IMR-90 (cell line): ENCODE results near the gene IQGAP2. TPM values are rescaled to one million over a fixed set of nuclear protein-coding genes. Genes with fewer than 3 reads are reported as not detected.

Source experiments
- ATAC-seq: fragments of 200-7000 bp; cut with Tn5 transposase; 2 replicates; pipeline ENCODE4 v1.9.1; 2020; ENCODE audit warnings: low read depth, mild to moderate bottlenecking, moderate library complexity
- BruUV-seq: library from RNA; stranded (reverse); fragments of 400-500 nt; replicated peaks from 2 replicates; lab custom pipeline; 2021; lab: Mats Ljungman, UMichigan
- CTCF ChIA-PET: fragments of 300-600 bp; formaldehyde crosslinking; extraction: SDS; loops from one replicate; lab custom pipeline; 2021; ENCODE audit warnings: antibody characterized with exemption; lab: Yijun Ruan, JAX
- POLR2A ChIA-PET: fragments of 300-600 bp; sonication (Branson Sonifier 250); formaldehyde crosslinking; loops from one replicate; lab custom pipeline; 2022; ENCODE audit warnings: antibody characterized with exemption; ENCODE audit not compliant: unreplicated experiment; lab: Charles Lee
- DNase-seq: peaks from one replicate; pipeline ENCODE4 v3.0.0; 2013
- H2AFZ ChIP-seq: replicated peaks from 2 replicates; pipeline ENCODE3; 2013; ENCODE audit warnings: low read length, mild to moderate bottlenecking; ENCODE audit not compliant: poor library complexity
- H2AK5ac ChIP-seq: 2 replicates; pipeline ENCODE4 v1.6.1; 2013; ENCODE audit warnings: low read depth, low read length, inconsistent platforms
- H2AK9ac ChIP-seq: replicated peaks from 2 replicates; pipeline ENCODE3; 2013; ENCODE audit warnings: mild to moderate bottlenecking, low read depth, low read length, moderate library complexity; ENCODE audit not compliant: poor library complexity
- H2BK120ac ChIP-seq: 2 replicates; pipeline ENCODE4 v1.6.1; 2013; ENCODE audit warnings: low read depth, low read length, inconsistent platforms
- H2BK15ac ChIP-seq: 3 replicates; pipeline ENCODE4 v1.6.1; 2013; ENCODE audit warnings: low read depth, low read length, inconsistent platforms
- H2BK20ac ChIP-seq: 2 replicates; pipeline ENCODE4 v1.6.1; 2013; ENCODE audit warnings: low read depth, mild to moderate bottlenecking, inconsistent platforms, low read length, moderate library complexity
- H2BK5ac ChIP-seq: 2 replicates; pipeline ENCODE4 v1.6.1; 2013; ENCODE audit warnings: mild to moderate bottlenecking, low read depth, low read length, inconsistent platforms; ENCODE audit not compliant: poor library complexity, severe bottlenecking
- H3K14ac ChIP-seq: replicated peaks from 2 replicates; pipeline ENCODE4 v1.6.1; 2013; ENCODE audit warnings: low read depth, low read length, inconsistent platforms
- H3K18ac ChIP-seq: 2 replicates; pipeline ENCODE4 v1.6.1; 2013; ENCODE audit warnings: low read depth, low read length, control low read depth
- H3K23ac ChIP-seq: 2 replicates; pipeline ENCODE4 v1.6.1; 2013; ENCODE audit warnings: low read depth, low read length, inconsistent platforms
- H3K27ac ChIP-seq: 2 replicates; pipeline ENCODE4 v1.5.1; 2013; ENCODE audit warnings: mild to moderate bottlenecking, control low read depth, low read length; ENCODE audit not compliant: insufficient read depth
- H3K27me3 ChIP-seq: 2 replicates; pipeline ENCODE4 v1.6.1; 2013; ENCODE audit warnings: low read length; ENCODE audit not compliant: control insufficient read depth, insufficient read depth
- H3K36me3 ChIP-seq: 2 replicates; pipeline ENCODE4 v1.6.1; 2013; ENCODE audit warnings: low read length, mixed read lengths; ENCODE audit not compliant: control insufficient read depth, insufficient read depth
- H3K4ac ChIP-seq: 2 replicates; pipeline ENCODE4 v1.6.1; 2013; ENCODE audit warnings: low read depth, low read length, inconsistent platforms
- H3K4me1 ChIP-seq: 2 replicates; pipeline ENCODE4 v1.6.1; 2013; ENCODE audit warnings: low read length, mixed read lengths; ENCODE audit not compliant: control insufficient read depth, insufficient read depth
- H3K4me2 ChIP-seq: 2 replicates; pipeline ENCODE4 v1.6.1; 2013; ENCODE audit warnings: low read depth, mild to moderate bottlenecking, control low read depth, low read length, moderate library complexity
- H3K4me3 ChIP-seq: 2 replicates; pipeline ENCODE4 v1.5.1; 2013; ENCODE audit warnings: low read depth, mild to moderate bottlenecking, control low read depth, low read length, moderate library complexity; ENCODE audit not compliant: insufficient read depth
- H3K56ac ChIP-seq: 2 replicates; pipeline ENCODE4 v1.6.1; 2013; ENCODE audit warnings: low read length, inconsistent platforms; ENCODE audit not compliant: insufficient read depth; ENCODE audit errors: extremely low read depth
- H3K79me1 ChIP-seq, 2 experiments: 2 replicates each; pipeline ENCODE4 v1.6.1; 2013; ENCODE audit warnings: low read length in 2 of 2, inconsistent platforms in 1 of 2, low read depth in 1 of 2
- H3K9ac ChIP-seq: 2 replicates; pipeline ENCODE4 v1.6.1; 2013; ENCODE audit warnings: low read depth, low read length, control low read depth
- H3K9me1 ChIP-seq: 2 replicates; pipeline ENCODE4 v1.6.1; 2013; ENCODE audit warnings: low read length, inconsistent platforms; ENCODE audit not compliant: insufficient read depth
- H3K9me3 ChIP-seq: 2 replicates; pipeline ENCODE4 v1.6.1; 2013; ENCODE audit warnings: low read length; ENCODE audit not compliant: control insufficient read depth, insufficient read depth
- H4K20me1 ChIP-seq: 2 replicates; pipeline ENCODE4 v1.6.1; 2013; ENCODE audit warnings: low read length, inconsistent platforms; ENCODE audit not compliant: insufficient read depth
- H4K5ac ChIP-seq: 2 replicates; pipeline ENCODE4 v1.6.1; 2013; ENCODE audit warnings: mild to moderate bottlenecking, low read depth, low read length, control low read depth
- H4K8ac ChIP-seq, 2 experiments: 2 replicates each; pipeline ENCODE4 v1.6.1; 2013; ENCODE audit warnings: low read depth in 2 of 2, low read length in 2 of 2, control low read depth in 1 of 2, inconsistent platforms in 1 of 2
- H4K91ac ChIP-seq: 2 replicates; pipeline ENCODE4 v1.6.1; 2013; ENCODE audit warnings: low read depth, low read length, inconsistent platforms; ENCODE audit not compliant: insufficient read depth
- BHLHE40 ChIP-seq: fragments of 150-350 bp; IDR thresholded peaks from 2 replicates; pipeline ENCODE4 v1.6.1; 2016; ENCODE audit warnings: mild to moderate bottlenecking, low read depth, low read length
- CEBPB ChIP-seq: IDR thresholded peaks from 2 replicates; pipeline ENCODE4 v1.6.1; 2012; ENCODE audit warnings: low read depth, low read length, improper control_type of control experiment
- CHD1 ChIP-seq: IDR thresholded peaks from 2 replicates; pipeline ENCODE4 v1.6.1; 2012; ENCODE audit warnings: low read depth, low read length, improper control_type of control experiment
- FOS ChIP-seq: fragments of 150-350 bp; IDR thresholded peaks from 2 replicates; pipeline ENCODE4 v1.6.1; 2016; ENCODE audit warnings: low read depth, low read length
- MAFK ChIP-seq: IDR thresholded peaks from 2 replicates; pipeline ENCODE4 v1.6.1; 2012; ENCODE audit warnings: low read depth, low read length, improper control_type of control experiment
- MAZ ChIP-seq: IDR thresholded peaks from 2 replicates; pipeline ENCODE4 v1.6.1; 2012; ENCODE audit warnings: low read depth, mild to moderate bottlenecking, low read length, improper control_type of control experiment, moderate library complexity, borderline replicate concordance
- MXI1 ChIP-seq: IDR thresholded peaks from 2 replicates; pipeline ENCODE4 v1.6.1; 2012; ENCODE audit warnings: low read depth, mild to moderate bottlenecking, low read length, moderate library complexity, borderline replicate concordance
- NFE2L2 ChIP-seq: fragments of 150-350 bp; IDR thresholded peaks from 2 replicates; pipeline ENCODE4 v1.6.1; 2016; ENCODE audit warnings: low read depth, mild to moderate bottlenecking, low read length
- POLR2A ChIP-seq: IDR thresholded peaks from 2 replicates; pipeline ENCODE4 v1.6.1; 2012; ENCODE audit warnings: mild to moderate bottlenecking, low read depth, low read length
- RAD21 ChIP-seq: IDR thresholded peaks from 2 replicates; pipeline ENCODE4 v1.6.1; 2012; ENCODE audit warnings: low read length, improper control_type of control experiment
- RCOR1 ChIP-seq: IDR thresholded peaks from 2 replicates; pipeline ENCODE4 v1.6.1; 2012; ENCODE audit warnings: mild to moderate bottlenecking, low read length, improper control_type of control experiment; ENCODE audit not compliant: insufficient replicate concordance
- RFX5 ChIP-seq: IDR thresholded peaks from 2 replicates; pipeline ENCODE4 v1.8.0; 2012; ENCODE audit warnings: low read depth, mild to moderate bottlenecking, low read length, moderate library complexity
- SMC3 ChIP-seq: fragments of 150-350 bp; IDR thresholded peaks from 2 replicates; pipeline ENCODE4 v1.6.1; 2016; ENCODE audit warnings: low read depth, mild to moderate bottlenecking, antibody characterized with exemption, low read length, moderate library complexity
- USF2 ChIP-seq: fragments of 150-350 bp; IDR thresholded peaks from 2 replicates; pipeline ENCODE4 v1.6.1; 2017; ENCODE audit warnings: mild to moderate bottlenecking, antibody characterized with exemption, low read length, low read depth
- WGBS, 2 experiments: methylation state at CpG; one replicate each; pipeline versions ENCODE4 v1.1.5 to v1.1.7; 2013; ENCODE audit warnings: missing lambda C conversion rate in 2 of 2; ENCODE audit not compliant: insufficient read length in 1 of 2; ENCODE audit errors: extremely low coverage in 2 of 2; 5-methylcytosine and 5-hydroxymethylcytosine counted together
- dilution Hi-C: fragments of 300-500 bp; cut with HindIII; formaldehyde crosslinking; loops from one replicate; pipeline ENCODE4 v1.14.3; 2018; ENCODE audit warnings: low sequenced_read_pairs; ENCODE audit not compliant: unreplicated experiment
- in situ Hi-C: fragments of 300-500 bp; cut with MboI; formaldehyde crosslinking; loops from 3 replicates; pipeline ENCODE4 v1.14.3; 2019; ENCODE audit warnings: low sequenced_read_pairs, inconsistent platforms, mixed read lengths
- intact Hi-C: fragments of 100-400 bp; cut with micrococcal nuclease; formaldehyde crosslinking; loops from 2 replicates; pipeline ENCODE4 v1.10.0; 2022
- polyA plus RNA-seq, 3 experiments: library from polyadenylated mRNA; depleted of rRNA; stranded (reverse); fragments of >200 nt; gene quantifications; 2 replicates each; pipeline ENCODE4 v1.2.3, GENCODE V29; 2012; ENCODE audit warnings: low replicate concordance in 1 of 3
- total RNA-seq: library from RNA; depleted of rRNA; stranded (reverse); fragments of >200 nt; gene quantifications from 2 replicates; pipeline ENCODE4 v1.2.3, GENCODE V29; 2012
- TF ChIP-seq, protein P1 (sequence below): fragments of 150-350 bp; IDR thresholded peaks from 2 replicates; pipeline ENCODE4 v1.6.1; 2016; ENCODE audit warnings: low read depth, mild to moderate bottlenecking, low read length, moderate library complexity, borderline replicate concordance
- TF ChIP-seq, protein P2 (sequence below): conservative IDR thresholded peaks from 2 replicates; pipeline ENCODE4 v1.5.1; 2012; ENCODE audit warnings: mild to moderate bottlenecking, low read depth, low read length, improper control_type of control experiment

Gene IQGAP2
- total and polyA plus RNA-seq, 2 of the 4 experiments (the other 2 are of a cell fraction) = 0.21 to 0.36 TPM

DNA sequence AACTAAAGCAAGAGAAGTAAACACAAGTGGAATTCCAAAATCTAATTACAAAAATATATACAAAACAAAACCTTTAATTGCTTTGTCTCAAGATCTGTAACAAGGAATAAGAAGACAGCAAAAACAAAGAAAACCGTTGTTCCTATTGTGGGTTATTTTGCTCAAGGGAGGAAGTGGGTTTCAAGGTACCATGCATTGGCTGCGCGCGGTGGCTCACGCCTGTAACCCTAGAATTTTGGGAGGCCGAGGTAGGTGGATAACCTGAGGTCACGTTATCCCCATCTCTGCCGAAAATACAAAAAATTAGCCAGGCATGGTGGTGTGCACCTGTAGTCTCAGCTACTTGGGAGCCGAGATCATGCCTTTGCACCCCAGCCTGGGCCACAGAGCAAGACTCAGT is 12.1 kb upstream of the IQGAP2 start:
- Histone ChIP-seq H2AFZ (no peak overlapping the region), H3K36me3 (no peaks in the 10 kb centered on the region), H3K9me3 (no peaks in the 10 kb centered on the region), H2BK15ac (no peak overlapping the region), H3K23ac (no peak overlapping the region), H3K4me1 (no peaks in the 10 kb centered on the region), H2BK5ac (no peak overlapping the region), H4K8ac (no peak overlapping the region), H3K4me2 (no peak overlapping the region), H4K91ac (no peak overlapping the region), H3K9ac (no peak overlapping the region), H3K18ac (no peak overlapping the region), H2AK9ac (no peak overlapping the region), H2BK120ac (no peak overlapping the region), H3K4ac (no peak overlapping the region), H3K56ac (no peak overlapping the region), H2AK5ac (no peak overlapping the region), H4K5ac (no peak overlapping the region), H3K27me3 (peaks cover 7% of the 10 kb centered on the region), H2BK20ac (no peak overlapping the region), H3K79me1 (no peaks in the 10 kb centered on the region), H3K4me3 (no peak overlapping the region), H3K14ac (no peak overlapping the region), H3K9me1 (no peaks in the 10 kb centered on the region), H3K27ac (no peak overlapping the region), H4K20me1 (no peaks in the 10 kb centered on the region)
- intact Hi-C loops = no loop called here
- ATAC-seq (no peak), DNase-seq (no peak)
- dilution Hi-C loops = no loop called here
- in situ Hi-C loops = no loop called here
- POLR2A ChIA-PET = no interaction called here
- TF ChIP-seq NFE2L2 (no peak), SMC3 (no peak), MAFK (no peak), BHLHE40 (no peak), FOS (no peak), CHD1 (no peak), RFX5 (no peak), RCOR1 (no peak), MAZ (no peak), POLR2A (no peak), MXI1 (no peak), CEBPB (no peak), USF2 (no peak), RAD21 (no peak)
- TF ChIP-seq, protein P1, sequence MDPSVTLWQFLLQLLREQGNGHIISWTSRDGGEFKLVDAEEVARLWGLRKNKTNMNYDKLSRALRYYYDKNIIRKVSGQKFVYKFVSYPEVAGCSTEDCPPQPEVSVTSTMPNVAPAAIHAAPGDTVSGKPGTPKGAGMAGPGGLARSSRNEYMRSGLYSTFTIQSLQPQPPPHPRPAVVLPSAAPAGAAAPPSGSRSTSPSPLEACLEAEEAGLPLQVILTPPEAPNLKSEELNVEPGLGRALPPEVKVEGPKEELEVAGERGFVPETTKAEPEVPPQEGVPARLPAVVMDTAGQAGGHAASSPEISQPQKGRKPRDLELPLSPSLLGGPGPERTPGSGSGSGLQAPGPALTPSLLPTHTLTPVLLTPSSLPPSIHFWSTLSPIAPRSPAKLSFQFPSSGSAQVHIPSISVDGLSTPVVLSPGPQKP = no peak
- TF ChIP-seq, protein P2, sequence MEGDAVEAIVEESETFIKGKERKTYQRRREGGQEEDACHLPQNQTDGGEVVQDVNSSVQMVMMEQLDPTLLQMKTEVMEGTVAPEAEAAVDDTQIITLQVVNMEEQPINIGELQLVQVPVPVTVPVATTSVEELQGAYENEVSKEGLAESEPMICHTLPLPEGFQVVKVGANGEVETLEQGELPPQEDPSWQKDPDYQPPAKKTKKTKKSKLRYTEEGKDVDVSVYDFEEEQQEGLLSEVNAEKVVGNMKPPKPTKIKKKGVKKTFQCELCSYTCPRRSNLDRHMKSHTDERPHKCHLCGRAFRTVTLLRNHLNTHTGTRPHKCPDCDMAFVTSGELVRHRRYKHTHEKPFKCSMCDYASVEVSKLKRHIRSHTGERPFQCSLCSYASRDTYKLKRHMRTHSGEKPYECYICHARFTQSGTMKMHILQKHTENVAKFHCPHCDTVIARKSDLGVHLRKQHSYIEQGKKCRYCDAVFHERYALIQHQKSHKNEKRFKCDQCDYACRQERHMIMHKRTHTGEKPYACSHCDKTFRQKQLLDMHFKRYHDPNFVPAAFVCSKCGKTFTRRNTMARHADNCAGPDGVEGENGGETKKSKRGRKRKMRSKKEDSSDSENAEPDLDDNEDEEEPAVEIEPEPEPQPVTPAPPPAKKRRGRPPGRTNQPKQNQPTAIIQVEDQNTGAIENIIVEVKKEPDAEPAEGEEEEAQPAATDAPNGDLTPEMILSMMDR = no peak
- 60% methylated on average over 1 of the region's 9 CpGs; no CpG with 5 or more reads in 1 of the 2 experiments for WGBS, 2 experiments
- no TSS peak for BruUV-seq
- CTCF ChIA-PET = no interaction called here
